ENCODE results near the gene MGAT5. TPM values are rescaled to one million over a fixed set of nuclear protein-coding genes. Genes with fewer than 3 reads are reported as not detected.

The MGAT5 gene
- total and polyA plus RNA-seq, 4 experiments from 2014 or later: 4.4 to 81.3 (median 48.0) TPM

DNA sequence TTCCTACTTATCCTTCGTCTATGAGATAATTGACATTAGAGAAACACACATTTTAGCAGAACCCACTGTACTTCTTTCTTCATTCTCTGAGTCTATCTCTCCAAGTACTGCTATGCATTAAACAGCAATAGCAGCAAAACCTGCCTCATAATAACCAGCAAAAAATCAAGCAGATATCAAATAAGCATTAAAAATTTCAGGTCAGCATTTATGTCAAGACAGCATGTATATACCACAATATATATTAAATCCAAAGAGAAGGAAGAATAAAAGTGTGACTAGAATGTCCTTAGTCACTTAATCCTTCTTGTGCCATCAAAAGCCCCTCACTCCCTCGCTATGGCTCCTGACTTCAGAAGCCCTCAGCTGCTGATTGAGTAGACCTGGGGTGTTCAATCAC, 131.3 kb downstream of the MGAT5 start:
- Mint-ChIP-seq H3K27me3 (no peaks in the 10 kb centered on the region), H3K27ac (peak overlapping the region in 2 of 7 donors; percentile 54 to 58), H3K9me3 (no peaks in the 10 kb centered on the region), H3K4me3 (peak overlapping the region in 1 of 8 donors; percentile 7), H3K36me3 (peaks cover 20 to 35% of the 10 kb centered on the region in 2 donors), H3K4me1 (peaks cover 14 to 44% (median 25%) of the 10 kb centered on the region in 4 donors)
- H3K4me3 ChIP-seq (ENCODE audit: low read length in 2 of 2): no peak overlapping the region
- no peaks in the 10 kb centered on the region for H3K4me1 ChIP-seq (ENCODE audit: insufficient read depth, low read length)
- H3K27ac ChIP-seq (ENCODE audit: low read depth, low read length): no peak overlapping the region
- H3K36me3 ChIP-seq (ENCODE audit: insufficient read depth, low read length): no peaks in the 10 kb centered on the region
- intact Hi-C loops (cut with micrococcal nuclease): no loop called here
- CTCF ChIA-PET (ENCODE audit: partially characterized antibody): no interaction called here
- POLR2A ChIA-PET (ENCODE audit: partially characterized antibody): no interaction called here
- no peaks in the 10 kb centered on the region for H3K9me3 ChIP-seq (ENCODE audit: control insufficient read depth in 1 of 2, low read length in 2 of 2)
- DNase-seq: no peak
- no peaks in the 10 kb centered on the region for H3K27me3 ChIP-seq (ENCODE audit: insufficient read depth, low read length)

DNA sequence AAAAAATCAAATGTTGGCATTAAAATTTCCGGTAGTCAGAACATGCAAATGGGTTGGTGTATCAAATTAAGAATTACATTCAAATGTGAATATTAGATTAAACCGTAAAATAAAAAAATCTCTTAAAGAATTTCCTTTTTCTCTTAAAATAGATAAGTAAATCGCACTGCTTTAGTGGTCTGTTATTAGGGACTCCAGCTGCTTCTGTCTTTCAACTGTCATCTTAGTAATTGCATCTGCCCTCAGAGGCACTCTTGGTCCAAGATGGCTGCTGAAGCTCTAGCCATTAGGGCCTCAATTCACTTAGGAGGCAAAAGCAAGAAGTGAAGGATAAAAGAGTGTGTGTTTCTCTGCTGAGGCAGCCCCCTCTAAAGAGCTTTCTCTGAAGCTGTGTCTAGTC, 132.4 kb downstream of the MGAT5 start:
- CTCF ChIA-PET (ENCODE audit: partially characterized antibody): no interaction called here
- no peak overlapping the region for H3K4me3 Mint-ChIP-seq

GRCh38 chr2:134389381-134389780, 135.5 kb downstream of the MGAT5 start:
- Histone ChIP-seq H3K9me3 (ENCODE audit: control insufficient read depth in 1 of 2, low read length in 2 of 2) (no peaks in the 10 kb centered on the region), H3K4me1 (ENCODE audit: insufficient read depth, low read length) (peaks cover 14% of the 10 kb centered on the region), H3K27me3 (ENCODE audit: insufficient read depth, low read length) (no peaks in the 10 kb centered on the region), H3K36me3 (ENCODE audit: insufficient read depth, low read length) (peaks cover 4% of the 10 kb centered on the region), H3K27ac (ENCODE audit: low read depth, low read length) (no peak overlapping the region), H3K4me3 (ENCODE audit: low read length in 2 of 2) (no peak overlapping the region)
- Mint-ChIP-seq H3K27me3 (no peaks in the 10 kb centered on the region), H3K27ac (peak overlapping the region in 1 of 7 donors; percentile 77), H3K9me3 (peaks cover 0 to 2% (median 0%) of the 10 kb centered on the region in 8 donors), H3K36me3 (peaks cover 28 to 38% of the 10 kb centered on the region in 2 donors), H3K4me3 (no peak overlapping the region), H3K4me1 (peaks cover 21 to 59% (median 46%) of the 10 kb centered on the region in 4 donors)
- intact Hi-C loops (cut with micrococcal nuclease): no loop called here
- DNase-seq: no peak
- ChIA-PET POLR2A (ENCODE audit: partially characterized antibody) (interaction anchor here (1.1 kb wide), 1 partner anchor 271 kb away, joined by 3 read pairs; no protein-coding TSS in a partner anchor), CTCF (ENCODE audit: partially characterized antibody) (interaction anchor here (0.6 kb wide), 1 partner anchor 102 kb away, joined by 3 read pairs; no protein-coding TSS in a partner anchor)

More for the DNA sequence above, 132.4 kb downstream of the MGAT5 start:
- intact Hi-C loops (cut with micrococcal nuclease): no loop called here
- Mint-ChIP-seq H3K36me3 (peaks cover 27 to 43% of the 10 kb centered on the region in 2 donors), H3K27me3 (no peaks in the 10 kb centered on the region), H3K9me3 (peaks cover 0 to 2% (median 0%) of the 10 kb centered on the region in 8 donors), H3K4me1 (peaks cover 20 to 48% (median 33%) of the 10 kb centered on the region in 4 donors), H3K27ac (peak overlapping the region in 2 of 7 donors; percentile 54 to 57)
- Histone ChIP-seq H3K4me3 (ENCODE audit: low read length in 2 of 2) (no peak overlapping the region), H3K36me3 (ENCODE audit: insufficient read depth, low read length) (no peaks in the 10 kb centered on the region), H3K27ac (ENCODE audit: low read depth, low read length) (no peak overlapping the region), H3K4me1 (ENCODE audit: insufficient read depth, low read length) (peaks cover 8% of the 10 kb centered on the region), H3K27me3 (ENCODE audit: insufficient read depth, low read length) (no peaks in the 10 kb centered on the region), H3K9me3 (ENCODE audit: control insufficient read depth in 1 of 2, low read length in 2 of 2) (no peaks in the 10 kb centered on the region)
- POLR2A ChIA-PET (ENCODE audit: partially characterized antibody): no interaction called here
- no peak for DNase-seq

GRCh38 chr2:134391751-134392160, 137.9 kb downstream of the MGAT5 start:
- ChIA-PET CTCF (ENCODE audit: partially characterized antibody) (interaction anchor here (1.0 to 1.2 kb wide), 2 partner anchors 9 to 20 kb away, joined by 4 to 5 read pairs; no protein-coding TSS in a partner anchor), POLR2A (ENCODE audit: partially characterized antibody) (no interaction called here)
- no peaks in the 10 kb centered on the region for H3K27me3 ChIP-seq (ENCODE audit: insufficient read depth, low read length)
- H3K4me3 ChIP-seq (ENCODE audit: low read length in 2 of 2): no peak overlapping the region
- H3K36me3 ChIP-seq (ENCODE audit: insufficient read depth, low read length): peaks cover 4% of the 10 kb centered on the region
- H3K4me3 Mint-ChIP-seq: peak overlapping the region in 2 of 8 donors; percentile 33 to 38
- H3K9me3 ChIP-seq (ENCODE audit: control insufficient read depth in 1 of 2, low read length in 2 of 2): no peaks in the 10 kb centered on the region
- H3K9me3 Mint-ChIP-seq: peaks cover 0 to 3% (median 0%) of the 10 kb centered on the region in 8 donors
- no peak overlapping the region for H3K27ac ChIP-seq (ENCODE audit: low read depth, low read length)
- peaks cover 22 to 30% of the 10 kb centered on the region in 2 donors for H3K36me3 Mint-ChIP-seq
- DNase-seq: peak in 1 of 5 donors; percentile 18
- H3K27me3 Mint-ChIP-seq: no peaks in the 10 kb centered on the region
- H3K27ac Mint-ChIP-seq: peak overlapping the region; percentile 17 to 86 (median 73)
- intact Hi-C loops (cut with micrococcal nuclease): no loop called here
- H3K4me1 ChIP-seq (ENCODE audit: insufficient read depth, low read length): peaks cover 14% of the 10 kb centered on the region
- H3K4me1 Mint-ChIP-seq: peaks cover 15 to 41% (median 32%) of the 10 kb centered on the region in 4 donors

GRCh38 chr2:134392442-134393074, 138.7 kb downstream of the MGAT5 start:
- Histone ChIP-seq H3K27me3 (ENCODE audit: insufficient read depth, low read length) (no peaks in the 10 kb centered on the region), H3K27ac (ENCODE audit: low read depth, low read length) (no peak overlapping the region), H3K4me3 (ENCODE audit: low read length in 2 of 2) (no peak overlapping the region), H3K36me3 (ENCODE audit: insufficient read depth, low read length) (peaks cover 4% of the 10 kb centered on the region), H3K9me3 (ENCODE audit: control insufficient read depth in 1 of 2, low read length in 2 of 2) (no peaks in the 10 kb centered on the region), H3K4me1 (ENCODE audit: insufficient read depth, low read length) (peaks cover 14% of the 10 kb centered on the region)
- CTCF ChIA-PET (ENCODE audit: partially characterized antibody): interaction anchor here (1.0 to 1.2 kb wide), 2 partner anchors 10 to 19 kb away, joined by 4 to 5 read pairs; no protein-coding TSS in a partner anchor
- POLR2A ChIA-PET (ENCODE audit: partially characterized antibody): no interaction called here
- H3K4me1 Mint-ChIP-seq: peaks cover 13 to 37% (median 31%) of the 10 kb centered on the region in 4 donors
- H3K27me3 Mint-ChIP-seq: no peaks in the 10 kb centered on the region
- H3K4me3 Mint-ChIP-seq: no peak overlapping the region
- peaks cover 0 to 4% (median 0%) of the 10 kb centered on the region in 8 donors for H3K9me3 Mint-ChIP-seq
- intact Hi-C loops (cut with micrococcal nuclease): no loop called here
- DNase-seq: no peak
- H3K27ac Mint-ChIP-seq: peak overlapping the region in 2 of 7 donors; percentile 11 to 71
- peaks cover 23 to 31% of the 10 kb centered on the region in 2 donors for H3K36me3 Mint-ChIP-seq

DNA sequence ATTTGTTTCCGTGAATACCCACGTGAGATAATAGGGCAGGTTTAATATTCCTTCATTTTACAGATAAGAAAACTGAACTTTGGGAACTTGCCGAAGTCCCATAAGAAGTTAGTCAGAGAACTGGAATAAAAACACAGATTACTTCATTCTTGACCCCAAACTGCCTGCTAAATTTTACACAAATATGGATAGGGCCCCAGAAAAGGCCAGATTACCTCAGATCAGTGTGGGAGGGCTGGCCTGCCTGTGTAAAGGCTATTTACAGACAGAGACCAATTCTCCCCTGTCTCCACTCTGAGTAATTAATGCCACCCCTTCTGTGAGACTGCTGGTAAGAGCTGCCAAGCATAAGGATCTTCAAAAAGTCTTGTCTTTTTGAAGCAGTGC, 139.2 kb downstream of the MGAT5 start:
- Mint-ChIP-seq H3K4me1 (peaks cover 13 to 33% (median 28%) of the 10 kb centered on the region in 4 donors), H3K27me3 (no peaks in the 10 kb centered on the region), H3K36me3 (peaks cover 22 to 26% of the 10 kb centered on the region in 2 donors), H3K9me3 (peaks cover 0 to 4% (median 0%) of the 10 kb centered on the region in 8 donors), H3K27ac (peak overlapping the region in 2 of 7 donors; percentile 9 to 78), H3K4me3 (no peak overlapping the region)
- intact Hi-C loops (cut with micrococcal nuclease): no loop called here
- H3K27me3 ChIP-seq (ENCODE audit: insufficient read depth, low read length): no peaks in the 10 kb centered on the region
- H3K9me3 ChIP-seq (ENCODE audit: control insufficient read depth in 1 of 2, low read length in 2 of 2): no peaks in the 10 kb centered on the region
- POLR2A ChIA-PET (ENCODE audit: partially characterized antibody): no interaction called here
- H3K4me1 ChIP-seq (ENCODE audit: insufficient read depth, low read length): peaks cover 14% of the 10 kb centered on the region
- no peak overlapping the region for H3K4me3 ChIP-seq (ENCODE audit: low read length in 2 of 2)
- CTCF ChIA-PET (ENCODE audit: partially characterized antibody): interaction anchor here (1.4 kb wide), 1 partner anchor 19 kb away, joined by 7 read pairs; no protein-coding TSS in a partner anchor
- no peak overlapping the region for H3K27ac ChIP-seq (ENCODE audit: low read depth, low read length)
- H3K36me3 ChIP-seq (ENCODE audit: insufficient read depth, low read length): peaks cover 4% of the 10 kb centered on the region
- no peak for DNase-seq

GRCh38 chr2:134395779-134396178, 141.9 kb downstream of the MGAT5 start:
- H3K36me3 ChIP-seq (ENCODE audit: insufficient read depth, low read length): peaks cover 4% of the 10 kb centered on the region
- H3K27me3 ChIP-seq (ENCODE audit: insufficient read depth, low read length): no peaks in the 10 kb centered on the region
- peaks cover 0 to 5% (median 0%) of the 10 kb centered on the region in 8 donors for H3K9me3 Mint-ChIP-seq
- peak overlapping the region in 3 of 7 donors; percentile 35 to 68 (median 60) for H3K27ac Mint-ChIP-seq
- H3K27me3 Mint-ChIP-seq: no peaks in the 10 kb centered on the region
- ChIA-PET CTCF (ENCODE audit: partially characterized antibody) (interaction anchor here (1.2 kb wide), 1 partner anchor 16 kb away, joined by 3 read pairs; no protein-coding TSS in a partner anchor), POLR2A (ENCODE audit: partially characterized antibody) (no interaction called here)
- H3K4me3 Mint-ChIP-seq: no peak overlapping the region
- H3K4me1 ChIP-seq (ENCODE audit: insufficient read depth, low read length): peaks cover 11% of the 10 kb centered on the region
- intact Hi-C loops (cut with micrococcal nuclease): no loop called here
- H3K27ac ChIP-seq (ENCODE audit: low read depth, low read length): no peak overlapping the region
- no peak overlapping the region for H3K4me3 ChIP-seq (ENCODE audit: low read length in 2 of 2)
- no peak for DNase-seq
- H3K4me1 Mint-ChIP-seq: peaks cover 9 to 26% (median 23%) of the 10 kb centered on the region in 4 donors
- no peaks in the 10 kb centered on the region for H3K9me3 ChIP-seq (ENCODE audit: control insufficient read depth in 1 of 2, low read length in 2 of 2)
- H3K36me3 Mint-ChIP-seq: peaks cover 29 to 32% of the 10 kb centered on the region in 2 donors
